HG02885 (cell line): ENCODE data around the gene EPM2AIP1.
"Not testable (repeated sequence)": the region's sequence is repeated elsewhere in the genome, so short reads cannot be mapped to it uniquely, and the experiment has no call there.

ENCODE experiments used
- ATAC-seq: cut with Tn5 transposase; IDR thresholded peaks from one replicate; pipeline ENCODE4 v1.9.1; 2021; ENCODE audit warnings: mild to moderate bottlenecking; ENCODE audit not compliant: unreplicated experiment, poor library complexity

Gene EPM2AIP1

GRCh38 chr3:36993326-36994283 lies 674 bp upstream of the EPM2AIP1 start, which contains the start of gene MLH1:
Gene MLH1 (plus strand): TSS chr3:36993518. CDS start chr3:36993548, 30 bp downstream.
- peak; percentile 91 for ATAC-seq

- ATAC-seq = no peak
Observed at GRCh38 chr3:36991923-36992805, 767 bp downstream of the EPM2AIP1 start.

GRCh38 chr3:36991147-36991546 lies 1.8 kb downstream of the EPM2AIP1 start:
- no peak for ATAC-seq

- no peak for ATAC-seq
Observed at GRCh38 chr3:36989568-36989967, 3.4 kb downstream of the EPM2AIP1 start.

GRCh38 chr3:36989005-36989404 lies 3.9 kb downstream of the EPM2AIP1 start:
- no peak for ATAC-seq

GRCh38 chr3:36988356-36988755 lies 4.6 kb downstream of the EPM2AIP1 start:
- ATAC-seq = no peak

GRCh38 chr3:36981006-36981405 lies 11.9 kb downstream of the EPM2AIP1 start:
- no peak for ATAC-seq

- ATAC-seq = no peak
Observed at GRCh38 chr3:36973139-36973538, 19.8 kb downstream of the EPM2AIP1 start.

- no peak for ATAC-seq
Observed at GRCh38 chr3:36972163-36972562, 20.8 kb downstream of the EPM2AIP1 start.

GRCh38 chr3:36969540-36970432 lies 23.1 kb downstream of the EPM2AIP1 start:
- peak; percentile 100 for ATAC-seq

GRCh38 chr3:36969085-36969484 lies 23.8 kb downstream of the EPM2AIP1 start:
- ATAC-seq = no peak

GRCh38 chr3:36965440-36965839 lies 27.5 kb downstream of the EPM2AIP1 start:
- ATAC-seq = no peak

GRCh38 chr3:36964817-36965216 lies 28.1 kb downstream of the EPM2AIP1 start:
- peak; percentile 62 for ATAC-seq

- ATAC-seq = no peak
Observed at GRCh38 chr3:36964331-36964730, 28.6 kb downstream of the EPM2AIP1 start.

- not testable (repeated sequence) for ATAC-seq
Observed at GRCh38 chr3:36963008-36963407, 29.9 kb downstream of the EPM2AIP1 start.

- ATAC-seq = no peak
Observed at GRCh38 chr3:36960502-36960901, 32.4 kb downstream of the EPM2AIP1 start.

- ATAC-seq = no peak
Observed at GRCh38 chr3:36959821-36960220, 33.1 kb downstream of the EPM2AIP1 start.

- no peak for ATAC-seq
Observed at GRCh38 chr3:36957862-36958686, 34.9 kb downstream of the EPM2AIP1 start.

GRCh38 chr3:36957063-36957462 lies 35.9 kb downstream of the EPM2AIP1 start:
- ATAC-seq = no peak
